ENCODE results near the gene SLC9A2. TPM values are rescaled to one million over a fixed set of nuclear protein-coding genes. Genes with fewer than 3 reads are reported as not detected.

SLC9A2 gene
- total RNA-seq: 0.57 and 0.75 TPM in 2 replicates
- 0.10 TPM for polyA plus RNA-seq (2012)

GRCh38 chr2:102619414-102620319 lies at the start of gene SLC9A2:
Gene SLC9A2, plus strand, starts transcription at chr2:102619553. Its CDS starts 296 bp downstream, at chr2:102619849.
- peak; percentile 22 for DNase-seq (ENCODE audit: low read depth)

GRCh38 chr2:102575888-102576287 lies 43.5 kb upstream of the SLC9A2 start:
- DNase-seq (ENCODE audit: low read depth): no peak

GRCh38 chr2:102578376-102578775 lies 41.0 kb upstream of the SLC9A2 start:
- DNase-seq (ENCODE audit: low read depth): no peak

GRCh38 chr2:102581911-102582310 lies 37.4 kb upstream of the SLC9A2 start:
- DNase-seq (ENCODE audit: low read depth): no peak

DNA sequence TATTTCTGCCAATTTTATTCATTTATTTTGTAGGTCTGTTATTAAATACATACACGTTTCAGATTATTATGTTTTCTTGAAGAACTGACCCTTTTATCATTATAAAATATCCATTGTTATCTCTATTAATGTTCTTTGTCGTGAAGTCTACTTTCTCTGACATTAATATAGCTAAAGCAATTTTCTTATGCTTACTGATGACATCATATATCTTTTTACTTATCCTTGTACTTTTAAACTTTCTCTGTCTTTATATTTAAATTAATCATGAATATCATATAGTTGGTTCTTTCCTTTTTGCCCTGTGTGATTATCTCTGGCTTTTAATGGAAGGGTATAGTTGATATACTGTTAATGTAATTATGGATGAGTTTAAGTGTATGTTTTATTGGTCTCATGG lies 36.5 kb upstream of the SLC9A2 start:
- no peak for DNase-seq (ENCODE audit: low read depth)

- DNase-seq (ENCODE audit: low read depth): peak; percentile 16
Measured at GRCh38 chr2:102585847-102586404, 33.4 kb upstream of the SLC9A2 start.

DNA sequence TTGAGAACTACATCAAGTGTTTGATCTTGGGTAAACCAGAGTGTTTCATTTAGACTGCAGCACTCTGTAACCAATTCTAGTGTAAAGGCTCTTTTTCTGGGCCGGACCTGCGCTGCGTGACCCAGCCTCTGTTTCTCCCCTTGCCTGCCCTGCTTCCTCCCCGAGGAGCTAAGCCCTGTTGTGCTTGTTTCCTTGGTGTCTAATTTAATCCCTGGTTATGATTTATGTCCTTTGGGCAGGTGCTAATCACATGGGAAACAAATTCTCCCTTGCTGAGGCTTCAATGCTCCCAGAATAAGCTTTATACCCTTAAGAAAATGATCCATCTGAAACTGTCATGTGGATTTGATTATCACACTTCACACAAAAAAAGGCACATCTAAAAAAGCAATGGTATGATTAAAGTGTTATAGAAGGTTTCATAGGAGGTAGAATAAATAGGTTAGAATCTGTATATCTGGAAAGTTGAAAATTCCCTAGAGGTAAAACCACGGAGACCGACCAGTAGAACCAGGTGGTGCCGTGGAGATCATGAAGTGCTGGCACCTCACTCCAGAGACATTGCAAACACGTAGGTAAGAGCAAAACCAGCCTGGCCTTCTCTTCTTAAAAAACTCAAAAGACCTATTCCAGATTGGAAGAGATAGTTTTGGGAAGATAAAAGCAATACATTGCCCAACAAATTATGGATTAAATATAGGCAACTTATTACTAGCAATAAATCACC lies 31.0 kb upstream of the SLC9A2 start:
- DNase-seq (ENCODE audit: low read depth): peak; percentile 45

DNA sequence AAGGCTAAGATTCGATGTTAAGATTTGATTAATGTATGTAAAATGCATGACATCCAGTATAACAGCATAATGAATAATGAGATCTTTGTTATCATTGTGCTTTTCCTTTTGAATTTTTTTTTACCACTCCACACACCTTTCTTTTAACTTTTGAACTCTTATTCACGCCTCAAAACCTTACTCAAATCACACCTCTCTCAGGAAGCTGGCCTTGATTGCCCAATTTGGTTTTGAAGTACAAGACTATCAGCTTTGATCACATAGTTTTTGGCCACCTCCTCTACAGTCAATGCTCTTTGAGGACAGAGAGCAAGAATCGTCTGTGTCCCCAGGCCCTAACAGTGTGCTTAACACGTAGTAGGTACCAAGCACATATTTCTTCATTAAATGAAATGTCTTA lies 29.9 kb upstream of the SLC9A2 start:
- no peak for DNase-seq (ENCODE audit: low read depth)

DNA sequence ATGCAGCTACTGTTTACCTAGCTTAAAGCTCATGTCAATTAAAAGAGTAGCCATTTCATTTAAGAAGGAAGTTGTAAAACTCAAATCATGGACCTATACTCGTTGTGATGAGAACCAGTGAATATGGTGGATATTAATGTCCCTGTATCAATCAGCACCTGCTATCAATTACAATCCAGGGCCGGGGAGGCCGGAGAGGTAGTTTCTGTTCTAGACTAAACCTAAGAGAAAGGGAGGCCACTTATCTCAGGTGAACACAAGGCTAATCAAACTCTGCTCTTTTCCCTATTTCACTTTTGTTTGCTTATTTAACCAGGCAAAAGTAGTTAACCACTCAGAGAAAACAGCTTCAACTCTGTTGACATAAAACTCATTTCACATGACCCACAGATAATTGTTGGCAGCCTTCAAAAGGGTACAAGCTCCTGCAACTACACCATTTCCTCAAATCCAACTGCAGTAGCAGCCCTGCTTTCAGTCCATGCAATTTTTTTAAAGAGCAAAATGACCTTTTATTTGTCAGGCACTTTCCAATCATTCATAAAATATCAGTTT lies 27.8 kb upstream of the SLC9A2 start:
- DNase-seq (ENCODE audit: low read depth): no peak

DNA sequence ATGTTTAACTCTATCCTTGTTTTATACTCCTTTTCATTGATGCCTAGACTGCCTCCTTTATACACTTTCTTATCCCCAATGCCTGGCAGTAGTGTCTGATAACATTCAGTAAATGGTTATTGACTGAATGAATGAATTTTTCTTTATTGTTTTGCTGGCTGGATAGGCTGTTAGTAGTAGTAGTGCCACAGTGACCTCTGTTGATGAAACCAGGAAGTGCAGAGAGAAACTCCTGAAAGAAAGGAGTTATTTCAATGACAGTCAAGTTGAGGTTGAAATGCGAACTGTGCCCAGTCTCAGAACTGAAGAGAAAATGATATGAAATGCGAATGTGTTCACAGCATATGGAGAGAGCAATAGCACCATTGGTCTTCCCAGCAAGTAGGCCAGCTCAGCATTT lies 26.8 kb upstream of the SLC9A2 start:
- peak; percentile 16 for DNase-seq (ENCODE audit: low read depth)

DNA sequence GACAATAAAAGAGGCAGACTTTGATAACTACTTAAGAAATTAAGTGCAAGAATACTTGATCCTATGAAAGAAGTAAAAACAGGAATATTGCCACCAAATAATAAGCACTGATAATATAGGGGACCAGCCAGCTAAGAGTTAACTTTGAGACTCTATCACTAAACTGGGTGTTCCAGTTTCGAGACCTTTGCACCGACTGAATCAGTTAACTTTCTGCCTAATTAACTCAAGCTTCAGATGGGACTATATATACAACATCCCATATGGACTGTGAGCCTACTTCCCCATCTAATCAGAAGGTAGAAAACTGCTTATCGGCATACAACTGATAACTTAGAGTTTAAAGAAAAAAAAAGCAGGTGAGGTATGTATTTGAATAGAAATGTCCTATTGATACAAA lies 25.8 kb upstream of the SLC9A2 start:
- no peak for DNase-seq (ENCODE audit: low read depth)

- DNase-seq (ENCODE audit: low read depth): no peak
Measured at GRCh38 chr2:102594445-102595016, 24.8 kb upstream of the SLC9A2 start.

DNA sequence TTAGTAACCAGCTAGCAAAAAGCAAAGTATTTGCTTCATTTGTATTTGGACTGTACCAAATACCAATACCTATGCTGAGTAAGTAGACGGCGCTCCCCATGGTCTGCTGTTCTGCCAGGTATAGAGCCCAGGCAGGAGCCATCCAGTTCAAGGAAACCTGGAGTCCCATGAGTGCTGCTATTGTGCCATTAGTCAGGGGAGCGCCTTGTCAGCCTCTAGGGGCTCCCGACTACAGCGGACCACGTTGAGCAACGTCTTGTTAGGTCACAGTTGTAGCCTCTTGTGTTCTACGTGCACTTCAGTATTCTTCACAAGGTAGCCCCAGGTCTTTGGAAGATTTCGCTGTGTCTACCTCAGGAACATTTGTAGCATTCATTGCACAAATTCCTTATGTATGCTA lies 21.6 kb upstream of the SLC9A2 start:
- no peak for DNase-seq (ENCODE audit: low read depth)

DNA sequence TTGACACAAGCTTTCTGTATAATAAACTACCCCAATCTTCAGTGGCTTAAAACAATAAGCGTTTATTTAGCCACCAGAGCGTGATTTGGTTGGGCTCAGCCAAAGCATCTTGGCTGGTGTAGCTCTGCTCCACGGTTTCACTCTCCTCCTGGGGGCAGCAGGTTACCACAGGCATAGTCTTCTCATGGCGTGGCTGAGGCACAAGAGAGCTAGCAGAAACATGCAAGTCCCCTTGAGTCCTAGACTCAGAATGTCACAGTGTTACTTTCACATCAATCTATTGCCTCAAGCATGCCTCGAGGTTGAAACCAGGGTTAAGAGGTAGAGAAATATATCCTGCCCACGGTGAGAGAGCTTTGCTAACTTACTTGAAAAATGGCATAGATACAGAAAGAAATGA lies 19.9 kb upstream of the SLC9A2 start:
- DNase-seq (ENCODE audit: low read depth): peak; percentile 36

DNA sequence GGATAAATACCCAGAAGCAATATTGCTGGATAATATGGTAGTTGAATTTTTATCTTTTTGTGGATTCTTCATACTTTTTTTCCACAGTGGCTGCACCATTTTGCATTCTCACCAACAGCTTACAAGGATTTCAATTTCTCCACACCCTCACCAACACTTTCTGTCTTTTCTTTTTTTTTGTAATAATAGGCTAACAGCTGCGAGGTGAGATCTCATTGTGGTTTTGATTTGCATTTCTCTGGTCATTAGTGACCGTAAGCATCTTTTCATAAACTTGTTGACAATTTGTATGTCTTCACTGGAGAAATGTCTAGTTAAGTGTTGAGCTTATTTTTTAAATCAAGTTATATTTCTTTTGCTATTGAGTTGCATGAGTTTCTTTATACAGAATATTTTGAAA lies 17.6 kb upstream of the SLC9A2 start:
- peak; percentile 47 for DNase-seq (ENCODE audit: low read depth)

GRCh38 chr2:102603904-102604303 lies 15.4 kb upstream of the SLC9A2 start:
- peak; percentile 10 for DNase-seq (ENCODE audit: low read depth)

GRCh38 chr2:102604769-102605168 lies 14.6 kb upstream of the SLC9A2 start:
- peak; percentile 97 for DNase-seq (ENCODE audit: low read depth)

DNA sequence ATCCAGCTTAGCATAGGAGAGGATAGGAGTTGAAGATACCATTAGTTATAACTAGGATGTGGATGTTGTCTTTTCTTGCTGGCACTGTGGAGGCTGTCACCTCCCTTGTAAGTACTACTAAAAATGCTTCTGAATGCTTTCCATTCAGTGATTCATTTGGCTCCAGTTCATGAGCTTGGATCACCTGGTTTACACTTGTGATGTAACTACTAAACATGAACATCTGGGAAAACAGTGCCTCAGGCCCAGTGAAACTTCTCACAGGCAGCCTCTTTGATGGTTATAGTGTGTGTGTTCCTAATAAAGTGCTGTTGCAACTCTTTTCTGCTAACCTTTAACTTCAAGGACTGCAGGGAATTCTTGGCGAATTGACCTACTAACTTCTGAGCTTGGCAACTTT lies 13.0 kb upstream of the SLC9A2 start:
- peak; percentile 29 for DNase-seq (ENCODE audit: low read depth)

GRCh38 chr2:102615620-102616436 lies 3.5 kb upstream of the SLC9A2 start:
- peak; percentile 67 for DNase-seq (ENCODE audit: low read depth)
